Vagina (tissue), 2 donors: ENCODE data around the gene TTC39C.

Experiments
- CTCF ChIP-seq, 3 experiments: fragments of 450-650 bp in 2 of 3; fragments of 200-600 bp in 1 of 3; sonication (generic) in 1 of 3; IDR thresholded peaks; one replicate each; pipeline ENCODE4 v1.5.1; 2017 to 2019; ENCODE audit warnings: antibody characterized with exemption in 3 of 3, mild to moderate bottlenecking in 2 of 3, moderate library complexity in 2 of 3
- POLR2A ChIP-seq, 2 donors: fragments of 450-650 bp; IDR thresholded peaks; one replicate each; pipeline ENCODE4 v1.6.1; 2017; ENCODE audit warnings: antibody characterized with exemption in 2 of 2, mild to moderate bottlenecking in 2 of 2, moderate library complexity in 2 of 2
- POLR2AphosphoS5 ChIP-seq, 2 donors: sonication (generic); formaldehyde crosslinking; IDR thresholded peaks; one replicate each; pipeline ENCODE4 v1.9.0; 2017; ENCODE audit warnings: antibody characterized with exemption in 2 of 2, mild to moderate bottlenecking in 2 of 2, low read depth in 1 of 2; ENCODE audit not compliant: insufficient read depth in 1 of 2

- TF ChIP-seq CTCF (IDR thresholded peaks at IDR 0.05) (no peak), POLR2A (IDR thresholded peaks at IDR 0.05) (no peak), POLR2AphosphoS5 (IDR thresholded peaks at IDR 0.05; ENCODE audit: insufficient read depth in 1 of 2, low read depth in 1 of 2) (no peak)
Measured at GRCh38 chr18:24013051-24013450, 1.5 kb upstream of the TTC39C start.
